GM12878 (cell line): ENCODE data around the gene PFKFB1.

Experiments used
- CTCF ChIP-seq, 3 experiments: IDR thresholded peaks in 2 of 3; conservative IDR thresholded peaks in 1 of 3; 2 replicates each; pipeline ENCODE4 v1.5.1; 2011; ENCODE audit warnings: low read depth in 3 of 3, low read length in 3 of 3, mild to moderate bottlenecking in 3 of 3, control low read depth in 2 of 3, moderate library complexity in 2 of 3, inconsistent platforms in 1 of 3, mixed read lengths in 1 of 3; ENCODE audit not compliant: control insufficient read depth in 2 of 3, insufficient read depth in 1 of 3; ENCODE audit errors: extremely low read depth in 1 of 3
- MLLT1 ChIP-seq: fragments of 450-650 bp; IDR thresholded peaks from 2 replicates; pipeline ENCODE4 v1.6.1; 2016; ENCODE audit warnings: mild to moderate bottlenecking
- RCOR1 ChIP-seq: conservative IDR thresholded peaks from 2 replicates; pipeline ENCODE4 v1.6.1; 2012; ENCODE audit warnings: low read depth, low read length, improper control_type of control experiment

- TF ChIP-seq MLLT1 = no peak
- no peak for TF ChIP-seq CTCF (IDR thresholded peaks at IDR 0.05 in 2 of 3, conservative IDR thresholded peaks at IDR 0.05 in 1 of 3; ENCODE audit: control insufficient read depth in 2 of 3, extremely low read depth in 1 of 3, insufficient read depth in 1 of 3, low read depth in 3 of 3, low read length in 3 of 3)
- TF ChIP-seq RCOR1 = no peak
Observed at GRCh38 chrX:54935306-54935705, 58.7 kb downstream of the PFKFB1 start.
